ENCODE measurements around the gene HOXB5.

HOXB5 gene

DNA sequence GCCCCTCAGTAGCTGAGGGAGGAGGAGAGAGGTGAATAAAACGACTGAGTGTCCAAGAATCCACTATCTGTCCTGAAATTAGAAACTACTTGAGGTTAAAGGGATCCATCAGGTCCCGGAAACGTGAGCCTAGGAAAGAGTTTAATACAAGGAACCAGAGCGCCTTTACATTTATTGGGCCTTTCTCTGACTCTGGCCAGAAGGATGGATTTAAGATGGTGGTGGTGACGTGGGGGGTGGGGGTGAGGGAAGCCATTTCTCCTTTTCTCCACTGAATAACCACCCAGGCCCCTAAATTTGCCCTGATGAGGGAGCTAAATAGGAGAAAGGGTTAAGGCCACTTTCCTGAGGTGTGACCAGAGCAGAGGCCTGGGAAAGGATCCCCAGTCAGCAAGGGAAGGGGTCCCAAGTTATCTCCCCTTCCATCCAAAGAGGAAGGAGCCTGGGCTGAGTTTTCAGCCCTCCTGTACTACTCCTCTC is 33.6 kb upstream of the HOXB5 start:
- Histone ChIP-seq H3K9me2 (replicated peaks; ENCODE audit: control insufficient read depth, low read length) (no peaks in the 10 kb centered on the region), H3K4me2 (ENCODE audit: low read length) (no peak overlapping the region), H3K4me3 (ENCODE audit: low read length) (no peak overlapping the region), H3K27ac (ENCODE audit: low read depth, low read length) (no peak overlapping the region), H3K27me3 (ENCODE audit: control insufficient read depth, low read length) (peaks cover 78% of the 10 kb centered on the region), H3K4me1 (ENCODE audit: control insufficient read depth, low read length) (no peaks in the 10 kb centered on the region), H4K20me1 (ENCODE audit: control insufficient read depth, insufficient read depth, low read depth, low read length) (no peaks in the 10 kb centered on the region), H3K9me3 (ENCODE audit: control insufficient read depth, insufficient read depth, low read length) (no peaks in the 10 kb centered on the region), H3K79me2 (ENCODE audit: control insufficient read depth, low read length) (no peaks in the 10 kb centered on the region), H3K36me3 (ENCODE audit: control insufficient read depth, low read length) (no peaks in the 10 kb centered on the region), H3F3A (ENCODE audit: control insufficient read depth, insufficient read depth) (no peaks in the 10 kb centered on the region)
- TF ChIP-seq, protein P1, sequence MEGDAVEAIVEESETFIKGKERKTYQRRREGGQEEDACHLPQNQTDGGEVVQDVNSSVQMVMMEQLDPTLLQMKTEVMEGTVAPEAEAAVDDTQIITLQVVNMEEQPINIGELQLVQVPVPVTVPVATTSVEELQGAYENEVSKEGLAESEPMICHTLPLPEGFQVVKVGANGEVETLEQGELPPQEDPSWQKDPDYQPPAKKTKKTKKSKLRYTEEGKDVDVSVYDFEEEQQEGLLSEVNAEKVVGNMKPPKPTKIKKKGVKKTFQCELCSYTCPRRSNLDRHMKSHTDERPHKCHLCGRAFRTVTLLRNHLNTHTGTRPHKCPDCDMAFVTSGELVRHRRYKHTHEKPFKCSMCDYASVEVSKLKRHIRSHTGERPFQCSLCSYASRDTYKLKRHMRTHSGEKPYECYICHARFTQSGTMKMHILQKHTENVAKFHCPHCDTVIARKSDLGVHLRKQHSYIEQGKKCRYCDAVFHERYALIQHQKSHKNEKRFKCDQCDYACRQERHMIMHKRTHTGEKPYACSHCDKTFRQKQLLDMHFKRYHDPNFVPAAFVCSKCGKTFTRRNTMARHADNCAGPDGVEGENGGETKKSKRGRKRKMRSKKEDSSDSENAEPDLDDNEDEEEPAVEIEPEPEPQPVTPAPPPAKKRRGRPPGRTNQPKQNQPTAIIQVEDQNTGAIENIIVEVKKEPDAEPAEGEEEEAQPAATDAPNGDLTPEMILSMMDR (IDR thresholded peaks at IDR 0.05; ENCODE audit: low read depth, low read length, poor library complexity, severe bottlenecking), result no peak
- TF ChIP-seq EZH2phosphoT487 (IDR thresholded peaks at IDR 0.05; ENCODE audit: borderline replicate concordance, low read length), result no peak

DNA sequence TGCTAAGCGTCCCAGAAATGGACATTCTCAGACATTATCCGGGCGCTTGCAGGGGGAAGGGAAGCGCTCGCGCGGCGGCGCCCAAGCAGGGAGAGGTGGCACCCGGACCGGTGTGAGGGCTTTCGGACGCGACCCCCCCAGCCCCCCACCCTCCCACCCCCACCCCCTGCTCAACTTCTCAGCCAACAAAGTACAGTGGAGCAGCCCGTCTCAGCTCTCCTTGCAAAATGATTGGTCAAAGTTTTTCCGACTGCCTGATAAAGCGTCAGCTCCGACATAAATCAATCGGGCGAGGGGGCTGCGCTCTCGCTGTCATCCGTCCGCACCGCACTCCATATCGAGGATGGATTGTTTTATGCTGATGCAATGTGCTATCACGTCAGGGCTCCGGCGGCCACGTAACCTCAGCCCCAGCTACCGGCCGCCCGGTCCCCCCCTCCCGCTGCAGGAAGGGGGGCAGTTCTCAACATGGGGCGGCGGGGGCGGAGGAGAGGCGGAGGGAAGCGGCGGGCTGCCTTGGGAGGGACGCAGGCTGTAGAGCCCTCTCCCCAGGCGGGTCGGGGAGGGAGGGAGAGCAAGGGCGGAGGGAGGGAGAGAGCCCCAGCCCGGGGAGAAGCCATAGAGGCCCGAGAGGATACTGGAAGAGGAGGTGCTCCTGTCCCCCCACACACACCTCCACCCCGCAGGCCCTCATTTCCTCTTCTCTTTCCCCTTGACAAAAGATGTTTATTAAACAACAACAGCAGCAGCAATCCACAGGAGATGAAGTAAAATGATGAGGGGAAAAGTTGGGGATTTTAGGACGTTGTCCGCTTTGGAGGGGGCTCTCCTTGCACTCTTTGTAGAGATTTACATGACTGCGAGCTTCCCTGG is 32.9 kb upstream of the HOXB5 start, which contains the start of gene HOXB9:
TSS of gene HOXB9 (minus strand) at position 114 of the 873 bp plus-strand sequence. CDS start at position 25, 89 bp downstream.
- Histone ChIP-seq H3F3A (ENCODE audit: control insufficient read depth, insufficient read depth) (no peaks in the 10 kb centered on the region), H4K20me1 (ENCODE audit: control insufficient read depth, insufficient read depth, low read depth, low read length) (no peaks in the 10 kb centered on the region), H3K36me3 (ENCODE audit: control insufficient read depth, low read length) (no peaks in the 10 kb centered on the region), H3K4me1 (ENCODE audit: control insufficient read depth, low read length) (no peaks in the 10 kb centered on the region), H3K4me2 (ENCODE audit: low read length) (no peak within 1 kb of the TSS), H3K4me3 (ENCODE audit: low read length) (no peak within 1 kb of the TSS), H3K9me3 (ENCODE audit: control insufficient read depth, insufficient read depth, low read length) (no peaks in the 10 kb centered on the region), H3K27ac (ENCODE audit: low read depth, low read length) (no peak within 1 kb of the TSS), H3K9me2 (replicated peaks; ENCODE audit: control insufficient read depth, low read length) (no peaks in the 10 kb centered on the region), H3K27me3 (ENCODE audit: control insufficient read depth, low read length) (peaks cover 76% of the 10 kb centered on the region), H3K79me2 (ENCODE audit: control insufficient read depth, low read length) (no peaks in the 10 kb centered on the region)
- peak; percentile 96 for TF ChIP-seq EZH2phosphoT487 (IDR thresholded peaks at IDR 0.05; ENCODE audit: borderline replicate concordance, low read length)
- TF ChIP-seq, protein P1 (IDR thresholded peaks at IDR 0.05; ENCODE audit: low read depth, low read length, poor library complexity, severe bottlenecking), result no peak

DNA sequence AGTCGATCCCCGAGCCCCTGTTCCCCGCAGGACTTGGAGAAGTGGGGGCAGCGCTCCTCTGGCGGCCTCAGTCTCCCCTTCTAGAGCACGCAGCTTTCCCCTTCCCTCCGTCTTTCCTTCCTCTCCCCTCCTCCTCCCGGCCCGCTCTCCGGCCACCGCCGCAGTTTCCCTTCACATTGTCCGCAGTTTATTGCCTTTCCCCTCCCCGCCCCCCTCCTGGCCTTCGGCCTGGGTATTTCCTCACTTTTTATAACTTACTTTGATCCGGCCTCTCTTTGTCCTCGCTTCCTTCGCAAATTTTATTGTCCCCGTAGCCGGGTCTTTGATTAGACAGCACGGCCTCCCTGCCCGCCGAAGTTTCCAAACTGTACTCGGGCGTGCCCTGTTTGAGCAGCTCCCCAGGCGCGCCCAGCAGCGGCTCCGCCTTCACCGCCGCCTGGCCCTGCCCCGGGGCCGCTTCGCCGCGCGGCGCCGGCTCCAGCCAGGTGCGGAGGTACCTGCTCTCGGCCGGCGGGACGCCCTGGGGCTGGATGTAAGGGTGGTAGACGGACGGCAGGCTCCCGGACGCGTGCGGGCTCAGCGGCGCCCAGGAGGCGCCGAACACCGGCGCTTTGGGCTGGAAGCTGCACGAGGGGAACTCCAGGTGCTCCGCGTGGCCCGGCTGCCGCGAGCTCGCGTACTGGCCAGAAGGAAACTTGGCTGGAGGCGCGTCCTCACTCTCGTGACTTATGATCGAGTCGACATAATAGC is 32.1 kb upstream of the HOXB5 start:
- Histone ChIP-seq H3K9me2 (replicated peaks; ENCODE audit: control insufficient read depth, low read length) (no peaks in the 10 kb centered on the region), H3F3A (ENCODE audit: control insufficient read depth, insufficient read depth) (no peaks in the 10 kb centered on the region), H3K4me2 (ENCODE audit: low read length) (no peak overlapping the region), H3K4me1 (ENCODE audit: control insufficient read depth, low read length) (no peaks in the 10 kb centered on the region), H3K27me3 (ENCODE audit: control insufficient read depth, low read length) (peaks cover 77% of the 10 kb centered on the region), H3K79me2 (ENCODE audit: control insufficient read depth, low read length) (no peaks in the 10 kb centered on the region), H3K36me3 (ENCODE audit: control insufficient read depth, low read length) (no peaks in the 10 kb centered on the region), H3K4me3 (ENCODE audit: low read length) (no peak overlapping the region), H3K27ac (ENCODE audit: low read depth, low read length) (no peak overlapping the region), H4K20me1 (ENCODE audit: control insufficient read depth, insufficient read depth, low read depth, low read length) (no peaks in the 10 kb centered on the region), H3K9me3 (ENCODE audit: control insufficient read depth, insufficient read depth, low read length) (no peaks in the 10 kb centered on the region)
- TF ChIP-seq, protein P1 (IDR thresholded peaks at IDR 0.05; ENCODE audit: low read depth, low read length, poor library complexity, severe bottlenecking), result no peak
- peak; percentile 100 for TF ChIP-seq EZH2phosphoT487 (IDR thresholded peaks at IDR 0.05; ENCODE audit: borderline replicate concordance, low read length)
